HepG2 (cell line): Measurements from ENCODE around the gene SMAD3. TPM values are rescaled to one million over a fixed set of nuclear protein-coding genes. Genes with fewer than 3 reads are reported as not detected.
A peak's percentile ranks its signal among the peaks of the same experiment; 100 is the strongest.

Experiments used
- ETV5 ChIP-seq: IDR thresholded peaks from 2 replicates; pipeline ENCODE4 v1.6.1; 2018; ENCODE audit warnings: missing biosample characterization, missing genetic modification reagents, inconsistent platforms, borderline replicate concordance
- GABPB1 ChIP-seq: IDR thresholded peaks from 2 replicates; pipeline ENCODE4 v1.6.1; 2016; ENCODE audit warnings: mild to moderate bottlenecking, missing genetic modification reagents, moderate library complexity, missing compliant biosample characterization
- GATAD2A ChIP-seq: IDR thresholded peaks from 2 replicates; pipeline ENCODE4 v1.6.1; 2016
- GTF3A ChIP-seq: sonication (generic); formaldehyde crosslinking; conservative IDR thresholded peaks from 2 replicates; pipeline ENCODE4 v1.4.0; 2020; ENCODE audit warnings: mild to moderate bottlenecking, missing genetic modification reagents
- SKI ChIP-seq: fragments of 450-650 bp; IDR thresholded peaks from one replicate; pipeline ENCODE4 v1.6.1; 2018; ENCODE audit warnings: mild to moderate bottlenecking; ENCODE audit not compliant: partially characterized antibody
- SPEN ChIP-seq: sonication (generic); formaldehyde crosslinking; IDR thresholded peaks from 2 replicates; pipeline ENCODE4 v1.5.1; 2020; ENCODE audit warnings: low read depth, mild to moderate bottlenecking, missing genetic modification reagents
- ZFX ChIP-seq: sonication (generic); formaldehyde crosslinking; IDR thresholded peaks from 2 replicates; pipeline ENCODE4 v1.4.0; 2020; ENCODE audit warnings: mild to moderate bottlenecking, low read depth, missing genetic modification reagents, moderate library complexity
- ZFY ChIP-seq: sonication (generic); formaldehyde crosslinking; IDR thresholded peaks from 2 replicates; pipeline ENCODE4 v1.4.0; 2020; ENCODE audit warnings: missing genetic modification reagents
- ZNF577 ChIP-seq: sonication (generic); formaldehyde crosslinking; IDR thresholded peaks from 2 replicates; pipeline ENCODE4 v1.4.0; 2020; ENCODE audit warnings: mild to moderate bottlenecking, low read depth, missing genetic modification reagents, borderline replicate concordance
- polyA plus RNA-seq, 8 experiments: library from polyadenylated mRNA; depleted of rRNA in 3 of 8; stranded (reverse) in 7 of 8; unstranded in 1 of 8; fragments of >200 nt; fragmentation: Illumina TruSeq in 4 of 8; extraction: Trizol in 4 of 8; gene quantifications; 2 replicates each; pipeline versions ENCODE4 v1.2.1 to v1.2.3, GENCODE V29; 2011 to 2016; ENCODE audit warnings: low read depth in 4 of 8, missing spikeins in 1 of 8, mixed read lengths in 1 of 8; ENCODE audit not compliant: insufficient read depth in 1 of 8
- total RNA-seq, 5 experiments: library from RNA; depleted of rRNA; stranded (reverse); fragments of >200 nt; fragmentation: Illumina TruSeq; extraction: Trizol; gene quantifications; 2 replicates each; pipeline ENCODE4 v1.2.3, GENCODE V29; 2016; ENCODE audit warnings: low read depth in 1 of 5
- TF ChIP-seq, protein P1 (sequence below): sonication (generic); formaldehyde crosslinking; IDR thresholded peaks from 2 replicates; pipeline ENCODE4 v1.4.0; 2020; ENCODE audit warnings: missing genetic modification reagents
- TF ChIP-seq, protein P2 (sequence below): sonication (generic); formaldehyde crosslinking; IDR thresholded peaks from 2 replicates; pipeline ENCODE4 v1.8.1; 2023; ENCODE audit warnings: mild to moderate bottlenecking, moderate library complexity, missing genetic modification reagents
- TF ChIP-seq, protein P3 (sequence below): sonication (generic); formaldehyde crosslinking; IDR thresholded peaks from 2 replicates; pipeline ENCODE4 v1.4.0; 2020; ENCODE audit warnings: missing genetic modification reagents
- TF ChIP-seq, protein P4 (sequence below): sonication (generic); formaldehyde crosslinking; IDR thresholded peaks from 2 replicates; pipeline ENCODE4 v1.8.1; 2023; ENCODE audit warnings: mild to moderate bottlenecking, inconsistent platforms, moderate library complexity, missing genetic modification reagents, borderline replicate concordance
- TF ChIP-seq, protein P5 (sequence below): sonication (generic); formaldehyde crosslinking; conservative IDR thresholded peaks from 2 replicates; pipeline ENCODE4 v1.4.0; 2020; ENCODE audit warnings: mild to moderate bottlenecking, missing genetic modification reagents, moderate library complexity
- TF ChIP-seq, protein P6 (sequence below): sonication (generic); formaldehyde crosslinking; conservative IDR thresholded peaks from 2 replicates; pipeline ENCODE4 v1.4.0; 2020; ENCODE audit warnings: missing genetic modification reagents

The SMAD3 gene
- total and polyA plus RNA-seq, 2 of the 13 experiments (the other 11 are each of a cell fraction or from before 2014, with no cell fraction given), result 8.6 to 56.3 TPM

DNA sequence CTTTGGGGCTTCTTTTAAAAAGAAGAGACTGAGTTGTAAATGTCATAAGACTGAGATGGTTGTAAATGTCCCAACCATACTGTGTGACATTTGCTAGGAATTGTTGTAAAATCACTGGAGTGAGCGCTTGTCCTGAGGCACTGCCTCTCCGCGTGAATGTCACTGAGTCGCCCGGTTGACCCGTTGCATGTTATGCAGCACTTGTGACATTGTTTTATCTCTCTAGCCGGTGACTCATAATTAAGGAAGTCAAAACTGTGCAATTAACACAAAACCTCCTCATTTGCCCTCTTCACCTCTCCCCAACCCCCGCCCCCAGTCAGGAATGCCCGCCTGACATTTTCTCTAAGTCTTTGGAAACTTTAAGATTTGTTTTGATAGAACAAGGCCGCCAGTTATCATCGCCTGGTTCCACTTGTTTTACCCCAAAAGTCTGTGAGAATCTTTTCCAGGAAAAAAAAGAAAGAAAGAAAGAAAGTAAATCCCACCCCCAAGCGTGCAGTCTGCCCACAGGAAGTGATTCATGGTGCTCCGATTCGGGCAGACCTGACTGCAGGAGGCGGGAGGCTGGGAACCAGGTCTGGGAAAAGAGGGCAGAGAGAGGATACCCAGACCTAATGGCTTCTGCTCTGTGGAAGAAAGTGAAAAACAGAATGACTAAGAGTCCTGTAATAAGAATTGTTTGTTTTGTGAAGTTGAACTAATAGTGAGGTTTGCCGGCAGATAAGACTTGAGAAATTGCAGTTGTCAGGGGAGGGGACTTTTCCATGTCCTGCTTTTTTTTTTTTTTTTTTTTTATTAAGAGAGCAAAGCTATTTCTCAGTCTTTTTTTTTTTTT is 84.8 kb downstream of the SMAD3 start (continued):
- TF ChIP-seq, protein P1, sequence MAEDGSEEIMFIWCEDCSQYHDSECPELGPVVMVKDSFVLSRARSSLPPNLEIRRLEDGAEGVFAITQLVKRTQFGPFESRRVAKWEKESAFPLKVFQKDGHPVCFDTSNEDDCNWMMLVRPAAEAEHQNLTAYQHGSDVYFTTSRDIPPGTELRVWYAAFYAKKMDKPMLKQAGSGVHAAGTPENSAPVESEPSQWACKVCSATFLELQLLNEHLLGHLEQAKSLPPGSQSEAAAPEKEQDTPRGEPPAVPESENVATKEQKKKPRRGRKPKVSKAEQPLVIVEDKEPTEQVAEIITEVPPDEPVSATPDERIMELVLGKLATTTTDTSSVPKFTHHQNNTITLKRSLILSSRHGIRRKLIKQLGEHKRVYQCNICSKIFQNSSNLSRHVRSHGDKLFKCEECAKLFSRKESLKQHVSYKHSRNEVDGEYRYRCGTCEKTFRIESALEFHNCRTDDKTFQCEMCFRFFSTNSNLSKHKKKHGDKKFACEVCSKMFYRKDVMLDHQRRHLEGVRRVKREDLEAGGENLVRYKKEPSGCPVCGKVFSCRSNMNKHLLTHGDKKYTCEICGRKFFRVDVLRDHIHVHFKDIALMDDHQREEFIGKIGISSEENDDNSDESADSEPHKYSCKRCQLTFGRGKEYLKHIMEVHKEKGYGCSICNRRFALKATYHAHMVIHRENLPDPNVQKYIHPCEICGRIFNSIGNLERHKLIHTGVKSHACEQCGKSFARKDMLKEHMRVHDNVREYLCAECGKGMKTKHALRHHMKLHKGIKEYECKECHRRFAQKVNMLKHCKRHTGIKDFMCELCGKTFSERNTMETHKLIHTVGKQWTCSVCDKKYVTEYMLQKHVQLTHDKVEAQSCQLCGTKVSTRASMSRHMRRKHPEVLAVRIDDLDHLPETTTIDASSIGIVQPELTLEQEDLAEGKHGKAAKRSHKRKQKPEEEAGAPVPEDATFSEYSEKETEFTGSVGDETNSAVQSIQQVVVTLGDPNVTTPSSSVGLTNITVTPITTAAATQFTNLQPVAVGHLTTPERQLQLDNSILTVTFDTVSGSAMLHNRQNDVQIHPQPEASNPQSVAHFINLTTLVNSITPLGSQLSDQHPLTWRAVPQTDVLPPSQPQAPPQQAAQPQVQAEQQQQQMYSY (CRISPR knock-in tag), result no peak
- TF ChIP-seq SKI, result peak; percentile 75
- TF ChIP-seq, protein P2, sequence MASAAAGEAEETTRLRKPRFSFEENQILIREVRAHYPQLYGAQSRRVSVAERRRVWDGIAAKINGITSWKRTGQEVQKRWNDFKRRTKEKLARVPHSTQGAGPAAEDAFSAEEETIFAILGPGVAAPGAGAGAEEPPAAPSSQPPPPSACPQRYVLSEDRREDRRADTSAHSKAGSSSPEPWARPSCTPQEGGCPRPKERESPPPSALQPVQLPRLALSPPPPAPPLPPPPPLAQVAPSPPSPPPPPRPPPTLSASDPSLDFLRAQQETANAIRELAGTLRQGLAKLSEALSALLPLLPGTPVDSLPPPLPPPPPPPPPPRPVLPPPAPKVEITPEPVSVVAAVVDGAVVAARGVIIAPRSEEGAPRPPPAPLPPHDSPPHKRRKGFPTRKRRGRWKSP (CRISPR knock-in tag), result no peak
- no peak for TF ChIP-seq ZNF577 (CRISPR knock-in tag)
- peak; percentile 64 for TF ChIP-seq GABPB1 (CRISPR knock-in tag)
- TF ChIP-seq ETV5 (CRISPR knock-in tag), result peak; percentile 93
- no peak for TF ChIP-seq SPEN (CRISPR knock-in tag)
- TF ChIP-seq, protein P3, sequence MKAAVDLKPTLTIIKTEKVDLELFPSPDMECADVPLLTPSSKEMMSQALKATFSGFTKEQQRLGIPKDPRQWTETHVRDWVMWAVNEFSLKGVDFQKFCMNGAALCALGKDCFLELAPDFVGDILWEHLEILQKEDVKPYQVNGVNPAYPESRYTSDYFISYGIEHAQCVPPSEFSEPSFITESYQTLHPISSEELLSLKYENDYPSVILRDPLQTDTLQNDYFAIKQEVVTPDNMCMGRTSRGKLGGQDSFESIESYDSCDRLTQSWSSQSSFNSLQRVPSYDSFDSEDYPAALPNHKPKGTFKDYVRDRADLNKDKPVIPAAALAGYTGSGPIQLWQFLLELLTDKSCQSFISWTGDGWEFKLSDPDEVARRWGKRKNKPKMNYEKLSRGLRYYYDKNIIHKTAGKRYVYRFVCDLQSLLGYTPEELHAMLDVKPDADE (CRISPR knock-in tag), result no peak
- TF ChIP-seq, protein P4, sequence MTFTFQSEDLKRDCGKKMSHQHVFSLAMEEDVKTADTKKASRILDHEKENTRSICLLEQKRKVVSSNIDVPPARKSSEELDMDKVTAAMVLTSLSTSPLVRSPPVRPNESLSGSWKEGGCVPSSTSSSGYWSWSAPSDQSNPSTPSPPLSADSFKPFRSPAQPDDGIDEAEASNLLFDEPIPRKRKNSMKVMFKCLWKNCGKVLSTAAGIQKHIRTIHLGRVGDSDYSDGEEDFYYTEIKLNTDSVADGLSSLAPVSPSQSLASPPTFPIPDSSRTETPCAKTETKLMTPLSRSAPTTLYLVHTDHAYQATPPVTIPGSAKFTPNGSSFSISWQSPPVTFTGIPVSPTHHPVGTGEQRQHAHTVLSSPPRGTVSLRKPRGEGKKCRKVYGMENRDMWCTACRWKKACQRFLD (CRISPR knock-in tag), result no peak
- TF ChIP-seq, protein P5, sequence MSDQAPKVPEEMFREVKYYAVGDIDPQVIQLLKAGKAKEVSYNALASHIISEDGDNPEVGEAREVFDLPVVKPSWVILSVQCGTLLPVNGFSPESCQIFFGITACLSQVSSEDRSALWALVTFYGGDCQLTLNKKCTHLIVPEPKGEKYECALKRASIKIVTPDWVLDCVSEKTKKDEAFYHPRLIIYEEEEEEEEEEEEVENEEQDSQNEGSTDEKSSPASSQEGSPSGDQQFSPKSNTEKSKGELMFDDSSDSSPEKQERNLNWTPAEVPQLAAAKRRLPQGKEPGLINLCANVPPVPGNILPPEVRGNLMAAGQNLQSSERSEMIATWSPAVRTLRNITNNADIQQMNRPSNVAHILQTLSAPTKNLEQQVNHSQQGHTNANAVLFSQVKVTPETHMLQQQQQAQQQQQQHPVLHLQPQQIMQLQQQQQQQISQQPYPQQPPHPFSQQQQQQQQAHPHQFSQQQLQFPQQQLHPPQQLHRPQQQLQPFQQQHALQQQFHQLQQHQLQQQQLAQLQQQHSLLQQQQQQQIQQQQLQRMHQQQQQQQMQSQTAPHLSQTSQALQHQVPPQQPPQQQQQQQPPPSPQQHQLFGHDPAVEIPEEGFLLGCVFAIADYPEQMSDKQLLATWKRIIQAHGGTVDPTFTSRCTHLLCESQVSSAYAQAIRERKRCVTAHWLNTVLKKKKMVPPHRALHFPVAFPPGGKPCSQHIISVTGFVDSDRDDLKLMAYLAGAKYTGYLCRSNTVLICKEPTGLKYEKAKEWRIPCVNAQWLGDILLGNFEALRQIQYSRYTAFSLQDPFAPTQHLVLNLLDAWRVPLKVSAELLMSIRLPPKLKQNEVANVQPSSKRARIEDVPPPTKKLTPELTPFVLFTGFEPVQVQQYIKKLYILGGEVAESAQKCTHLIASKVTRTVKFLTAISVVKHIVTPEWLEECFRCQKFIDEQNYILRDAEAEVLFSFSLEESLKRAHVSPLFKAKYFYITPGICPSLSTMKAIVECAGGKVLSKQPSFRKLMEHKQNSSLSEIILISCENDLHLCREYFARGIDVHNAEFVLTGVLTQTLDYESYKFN (CRISPR knock-in tag), result peak; percentile 53; the same call in 1 of the 2 replicates
- TF ChIP-seq GATAD2A (CRISPR knock-in tag), result peak; percentile 78
- no peak for TF ChIP-seq ZFY
- TF ChIP-seq ZFX (CRISPR knock-in tag), result no peak
- TF ChIP-seq GTF3A (CRISPR knock-in tag), result no peak
- TF ChIP-seq, protein P6, sequence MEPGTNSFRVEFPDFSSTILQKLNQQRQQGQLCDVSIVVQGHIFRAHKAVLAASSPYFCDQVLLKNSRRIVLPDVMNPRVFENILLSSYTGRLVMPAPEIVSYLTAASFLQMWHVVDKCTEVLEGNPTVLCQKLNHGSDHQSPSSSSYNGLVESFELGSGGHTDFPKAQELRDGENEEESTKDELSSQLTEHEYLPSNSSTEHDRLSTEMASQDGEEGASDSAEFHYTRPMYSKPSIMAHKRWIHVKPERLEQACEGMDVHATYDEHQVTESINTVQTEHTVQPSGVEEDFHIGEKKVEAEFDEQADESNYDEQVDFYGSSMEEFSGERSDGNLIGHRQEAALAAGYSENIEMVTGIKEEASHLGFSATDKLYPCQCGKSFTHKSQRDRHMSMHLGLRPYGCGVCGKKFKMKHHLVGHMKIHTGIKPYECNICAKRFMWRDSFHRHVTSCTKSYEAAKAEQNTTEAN, result 0 out of 2 replicates have a peak, but pooled peaks have one; percentile 21
